Activated naive CD8-positive, alpha-beta T cell (primary cell): ENCODE results near the gene ERVH48-1.
"Not testable (repeated sequence)": the region's sequence is repeated elsewhere in the genome, so short reads cannot be mapped to it uniquely, and the experiment has no call there.

ENCODE experiments used
- H3K27ac Mint-ChIP-seq: one replicate; pipeline ENCODE4 v1.8.0; 2021; ENCODE audit warnings: mixed read lengths
- H3K27me3 Mint-ChIP-seq: one replicate; pipeline ENCODE4 v1.8.0; 2021; ENCODE audit warnings: mixed read lengths
- H3K36me3 Mint-ChIP-seq: one replicate; pipeline ENCODE4 v1.8.0; 2021; ENCODE audit warnings: mixed read lengths
- H3K4me1 Mint-ChIP-seq: one replicate; pipeline ENCODE4 v1.8.0; 2021; ENCODE audit warnings: low read depth, mixed read lengths
- H3K4me3 Mint-ChIP-seq: one replicate; pipeline ENCODE4 v1.8.0; 2021; ENCODE audit warnings: mild to moderate bottlenecking, mixed read lengths
- H3K9me3 Mint-ChIP-seq: one replicate; pipeline ENCODE4 v1.8.0; 2021; ENCODE audit warnings: low read depth, mixed read lengths

Gene ERVH48-1

GRCh38 chr21:42892931-42893755, 32.3 kb downstream of the ERVH48-1 start, which contains the start of gene NDUFV3:
Gene NDUFV3, plus strand, starts transcription at chr21:42893309. Its CDS starts 25 bp downstream, at chr21:42893334.
- peak within 1 kb of the TSS; percentile 97 for H3K27ac Mint-ChIP-seq
- H3K4me1 Mint-ChIP-seq: peaks cover 21% of the 10 kb centered on the region
- H3K36me3 Mint-ChIP-seq: no peaks in the 10 kb centered on the region
- peak within 1 kb of the TSS; percentile 90 for H3K4me3 Mint-ChIP-seq
- H3K9me3 Mint-ChIP-seq: no peaks in the 10 kb centered on the region
- H3K27me3 Mint-ChIP-seq: no peaks in the 10 kb centered on the region

GRCh38 chr21:42892582-42892930, 32.9 kb downstream of the ERVH48-1 start:
- H3K27ac Mint-ChIP-seq: peak overlapping the region; percentile 97
- H3K4me3 Mint-ChIP-seq: peak overlapping the region; percentile 90
- H3K9me3 Mint-ChIP-seq: no peaks in the 10 kb centered on the region
- H3K27me3 Mint-ChIP-seq: no peaks in the 10 kb centered on the region
- no peaks in the 10 kb centered on the region for H3K36me3 Mint-ChIP-seq
- peaks cover 16% of the 10 kb centered on the region for H3K4me1 Mint-ChIP-seq

GRCh38 chr21:42887326-42887725, 38.1 kb downstream of the ERVH48-1 start:
- Mint-ChIP-seq H3K9me3 (no peaks in the 10 kb centered on the region), H3K36me3 (no peaks in the 10 kb centered on the region), H3K4me3 (no peak overlapping the region), H3K4me1 (peaks cover 2% of the 10 kb centered on the region), H3K27me3 (no peaks in the 10 kb centered on the region), H3K27ac (no peak overlapping the region)

GRCh38 chr21:42883921-42884320, 41.5 kb downstream of the ERVH48-1 start:
- no peaks in the 10 kb centered on the region for H3K36me3 Mint-ChIP-seq
- H3K27me3 Mint-ChIP-seq: no peaks in the 10 kb centered on the region
- no peak overlapping the region for H3K4me3 Mint-ChIP-seq
- no peak overlapping the region for H3K27ac Mint-ChIP-seq
- H3K4me1 Mint-ChIP-seq: peaks cover 18% of the 10 kb centered on the region
- no peaks in the 10 kb centered on the region for H3K9me3 Mint-ChIP-seq

- H3K9me3 Mint-ChIP-seq: no peaks in the 10 kb centered on the region
- peaks cover 31% of the 10 kb centered on the region for H3K4me1 Mint-ChIP-seq
- H3K4me3 Mint-ChIP-seq: peak overlapping the region; percentile 97
- H3K27me3 Mint-ChIP-seq: no peaks in the 10 kb centered on the region
- peaks cover 7% of the 10 kb centered on the region for H3K36me3 Mint-ChIP-seq
- peak overlapping the region; percentile 96 for H3K27ac Mint-ChIP-seq
These were observed 45.1 kb downstream of the ERVH48-1 start for GRCh38 chr21:42880352-42880751.

- Mint-ChIP-seq H3K4me3 (peak within 1 kb of the TSS; percentile 97), H3K36me3 (peaks cover 7% of the 10 kb centered on the region), H3K27me3 (no peaks in the 10 kb centered on the region), H3K4me1 (peaks cover 32% of the 10 kb centered on the region), H3K9me3 (no peaks in the 10 kb centered on the region), H3K27ac (peak within 1 kb of the TSS; percentile 96)
These were observed 46.2 kb downstream of the ERVH48-1 start, which contains the start of gene WDR4 for GRCh38 chr21:42878993-42879787. Gene WDR4, minus strand, starts transcription at chr21:42879539. Its CDS starts 44 bp downstream, at chr21:42879495.

- H3K4me3 Mint-ChIP-seq: peak overlapping the region; percentile 97
- H3K9me3 Mint-ChIP-seq: no peaks in the 10 kb centered on the region
- peaks cover 34% of the 10 kb centered on the region for H3K4me1 Mint-ChIP-seq
- H3K27ac Mint-ChIP-seq: peak overlapping the region; percentile 96
- H3K27me3 Mint-ChIP-seq: no peaks in the 10 kb centered on the region
- peaks cover 7% of the 10 kb centered on the region for H3K36me3 Mint-ChIP-seq
These were observed 46.8 kb downstream of the ERVH48-1 start for GRCh38 chr21:42878678-42878992.

GRCh38 chr21:42875811-42876210, 49.6 kb downstream of the ERVH48-1 start:
- not testable (repeated sequence) for H3K36me3 Mint-ChIP-seq, H3K27ac Mint-ChIP-seq, H3K4me3 Mint-ChIP-seq, H3K9me3 Mint-ChIP-seq, H3K27me3 Mint-ChIP-seq
- peaks cover 37% of the 10 kb centered on the region for H3K4me1 Mint-ChIP-seq

- peaks cover 2% of the 10 kb centered on the region for H3K36me3 Mint-ChIP-seq
- H3K9me3 Mint-ChIP-seq: no peaks in the 10 kb centered on the region
- peaks cover 23% of the 10 kb centered on the region for H3K4me1 Mint-ChIP-seq
- H3K4me3 Mint-ChIP-seq: no peak overlapping the region
- H3K27me3 Mint-ChIP-seq: no peaks in the 10 kb centered on the region
- no peak overlapping the region for H3K27ac Mint-ChIP-seq
These were observed 52.3 kb downstream of the ERVH48-1 start for GRCh38 chr21:42873096-42873495.

GRCh38 chr21:42868196-42868595, 57.2 kb downstream of the ERVH48-1 start:
- no peaks in the 10 kb centered on the region for H3K27me3 Mint-ChIP-seq
- peaks cover 25% of the 10 kb centered on the region for H3K4me1 Mint-ChIP-seq
- H3K9me3 Mint-ChIP-seq: no peaks in the 10 kb centered on the region
- no peak overlapping the region for H3K27ac Mint-ChIP-seq
- no peaks in the 10 kb centered on the region for H3K36me3 Mint-ChIP-seq
- no peak overlapping the region for H3K4me3 Mint-ChIP-seq
